Endothelial cell (in vitro differentiated cells): ENCODE data around the gene MADCAM1. TPM values are rescaled to one million over a fixed set of nuclear protein-coding genes. Genes with fewer than 3 reads are reported as not detected.

ENCODE experiments used
- DNase-seq: peaks from one replicate; pipeline ENCODE4 v3.0.0; 2021; ENCODE audit warnings: low spot score
- H3K27ac Mint-ChIP-seq: one replicate; pipeline ENCODE4 v1.8.0; 2021; ENCODE audit warnings: mixed read lengths, inconsistent platforms; ENCODE audit not compliant: unreplicated experiment
- H3K27me3 Mint-ChIP-seq: one replicate; pipeline ENCODE4 v1.8.0; 2021; ENCODE audit warnings: mild to moderate bottlenecking, moderate library complexity, mixed read lengths, inconsistent platforms; ENCODE audit not compliant: unreplicated experiment
- H3K36me3 Mint-ChIP-seq: one replicate; pipeline ENCODE4 v1.8.0; 2021; ENCODE audit warnings: mild to moderate bottlenecking, low read depth, mixed read lengths, inconsistent platforms; ENCODE audit not compliant: unreplicated experiment
- H3K4me1 Mint-ChIP-seq: one replicate; pipeline ENCODE4 v1.8.0; 2021; ENCODE audit warnings: mild to moderate bottlenecking, mixed read lengths, inconsistent platforms; ENCODE audit not compliant: unreplicated experiment
- H3K4me3 Mint-ChIP-seq: one replicate; pipeline ENCODE4 v1.8.0; 2021; ENCODE audit warnings: mild to moderate bottlenecking, mixed read lengths, inconsistent platforms; ENCODE audit not compliant: unreplicated experiment
- H3K9me3 Mint-ChIP-seq: one replicate; pipeline ENCODE4 v1.8.0; 2021; ENCODE audit warnings: mixed read lengths, inconsistent platforms; ENCODE audit not compliant: unreplicated experiment
- CTCF ChIP-seq: fragments of 200-600 bp; sonication (generic); IDR thresholded peaks from one replicate; pipeline ENCODE4 v1.5.0; 2021; ENCODE audit warnings: antibody characterized with exemption; ENCODE audit not compliant: unreplicated experiment
- total RNA-seq: library from RNA; stranded (reverse); fragmentation: NEBNext Ultra II Directional; extraction: Animal tissue kit (Norgen Biotek cat#: 25700); gene quantifications from one replicate; pipeline ENCODE4 v1.2.1, GENCODE V29; 2021; ENCODE audit not compliant: unreplicated experiment

The MADCAM1 gene
- total RNA-seq, 1 donor from 2014 or later: 6.5 TPM

GRCh38 chr19:485077-485476 lies 11.2 kb upstream of the MADCAM1 start:
- H3K4me3 Mint-ChIP-seq: no peak overlapping the region
- H3K4me1 Mint-ChIP-seq: peaks cover 2% of the 10 kb centered on the region
- TF ChIP-seq CTCF: no peak
- DNase-seq: no peak
- peaks cover 7% of the 10 kb centered on the region for H3K36me3 Mint-ChIP-seq
- H3K9me3 Mint-ChIP-seq: peaks cover 12% of the 10 kb centered on the region
- H3K27ac Mint-ChIP-seq: no peak overlapping the region
- H3K27me3 Mint-ChIP-seq: peaks cover 15% of the 10 kb centered on the region

GRCh38 chr19:485583-486236 lies 10.6 kb upstream of the MADCAM1 start:
- H3K4me3 Mint-ChIP-seq: no peak overlapping the region
- no peak for TF ChIP-seq CTCF
- no peak for DNase-seq
- H3K9me3 Mint-ChIP-seq: peaks cover 6% of the 10 kb centered on the region
- H3K4me1 Mint-ChIP-seq: no peaks in the 10 kb centered on the region
- H3K27ac Mint-ChIP-seq: no peak overlapping the region
- peaks cover 10% of the 10 kb centered on the region for H3K27me3 Mint-ChIP-seq
- peaks cover 2% of the 10 kb centered on the region for H3K36me3 Mint-ChIP-seq

- peak; percentile 95 for DNase-seq
- H3K4me3 Mint-ChIP-seq: peak overlapping the region; percentile 89
- H3K27ac Mint-ChIP-seq: no peak overlapping the region
- H3K27me3 Mint-ChIP-seq: peaks cover 10% of the 10 kb centered on the region
- H3K9me3 Mint-ChIP-seq: no peaks in the 10 kb centered on the region
- H3K36me3 Mint-ChIP-seq: peaks cover 2% of the 10 kb centered on the region
- peaks cover 2% of the 10 kb centered on the region for H3K4me1 Mint-ChIP-seq
- TF ChIP-seq CTCF: peak; percentile 23
Measured at GRCh38 chr19:488505-489417, 7.5 kb upstream of the MADCAM1 start.

GRCh38 chr19:489418-490196 lies 6.7 kb upstream of the MADCAM1 start:
- Mint-ChIP-seq H3K4me3 (peak overlapping the region; percentile 89), H3K4me1 (peaks cover 4% of the 10 kb centered on the region), H3K27me3 (peaks cover 6% of the 10 kb centered on the region), H3K27ac (peak overlapping the region; percentile 13), H3K9me3 (no peaks in the 10 kb centered on the region), H3K36me3 (peaks cover 3% of the 10 kb centered on the region)
- peak; percentile 48 for DNase-seq
- TF ChIP-seq CTCF: no peak
